CD4-positive, alpha-beta T cell (primary cell): Measurements from ENCODE around the gene SPSB1. TPM values are rescaled to one million over a fixed set of nuclear protein-coding genes. Genes with fewer than 3 reads are reported as not detected.
A peak's percentile ranks its signal among the peaks of the same experiment; 100 is the strongest.

ENCODE experiments used
- ATAC-seq: fragments of 200-7000 bp; cut with Tn5 transposase; one replicate; pipeline ENCODE4 v1.10.0; 2022; ENCODE audit warnings: mild to moderate bottlenecking; ENCODE audit not compliant: poor library complexity
- CTCF ChIA-PET: fragments of 350-600 bp; sonication (Branson Sonifier 250); formaldehyde crosslinking; loops from one replicate; lab custom pipeline; 2021; ENCODE audit warnings: antibody characterized with exemption, inconsistent platforms; lab: Charles Lee
- POLR2A ChIA-PET: fragments of 350-600 bp; sonication (Branson Sonifier 250); formaldehyde crosslinking; loops from one replicate; lab custom pipeline; 2021; ENCODE audit warnings: antibody characterized with exemption, inconsistent platforms; lab: Charles Lee
- DNase-seq, 14 experiments: peaks; one replicate each; pipeline ENCODE4 v3.0.0-alpha.2; 2013 to 2020; ENCODE audit warnings: mixed read lengths in 2 of 14
- H3K27ac ChIP-seq, 2 donors: one replicate each; pipeline versions ENCODE4 v1.5.1 to v1.7.0; 2013; ENCODE audit warnings: low read length in 2 of 2, low read depth in 1 of 2, mild to moderate bottlenecking in 1 of 2
- H3K27me3 ChIP-seq, 2 experiments: 1 replicate in 1 of 2; 2 replicates in 1 of 2; pipeline versions ENCODE4 v1.6.1 to v1.7.0; 2013; ENCODE audit warnings: low read length in 2 of 2, control low read depth in 1 of 2, mild to moderate bottlenecking in 1 of 2, moderate library complexity in 1 of 2; ENCODE audit not compliant: insufficient read depth in 2 of 2, control insufficient read depth in 1 of 2
- H3K36me3 ChIP-seq: one replicate; pipeline ENCODE4 v1.6.1; 2013; ENCODE audit warnings: low read length, control low read depth; ENCODE audit not compliant: insufficient read depth
- H3K4me1 ChIP-seq: one replicate; pipeline ENCODE4 v1.6.1; 2013; ENCODE audit warnings: low read length, control low read depth; ENCODE audit not compliant: insufficient read depth
- H3K4me3 ChIP-seq: one replicate; pipeline ENCODE4 v1.5.1; 2013; ENCODE audit warnings: mild to moderate bottlenecking, low read length, moderate library complexity
- H3K9me3 ChIP-seq, 2 experiments: 1 replicate in 1 of 2; 2 replicates in 1 of 2; pipeline versions ENCODE4 v1.6.1 to v1.7.0; 2013; ENCODE audit warnings: low read length in 2 of 2, mild to moderate bottlenecking in 2 of 2, control low read depth in 1 of 2, moderate library complexity in 1 of 2; ENCODE audit not compliant: control insufficient read depth in 1 of 2, insufficient read depth in 1 of 2
- H3K27ac Mint-ChIP-seq: one replicate; pipeline ENCODE4 v1.8.0; 2020; ENCODE audit warnings: mixed read lengths
- H3K27me3 Mint-ChIP-seq: one replicate; pipeline ENCODE4 v1.8.0; 2021; ENCODE audit warnings: mixed read lengths
- H3K36me3 Mint-ChIP-seq: one replicate; pipeline ENCODE4 v1.8.0; 2021; ENCODE audit warnings: low read depth, mixed read lengths
- H3K4me1 Mint-ChIP-seq: one replicate; pipeline ENCODE4 v1.8.0; 2021; ENCODE audit warnings: low read depth, mixed read lengths
- H3K4me3 Mint-ChIP-seq: one replicate; pipeline ENCODE4 v1.8.0; 2020; ENCODE audit warnings: mild to moderate bottlenecking, mixed read lengths
- H3K9me3 Mint-ChIP-seq: one replicate; pipeline ENCODE4 v1.8.0; 2020; ENCODE audit warnings: mixed read lengths
- intact Hi-C, 2 experiments: fragments of 100-400 bp; cut with DNase I in 1 of 2; cut with micrococcal nuclease in 1 of 2; formaldehyde crosslinking; loops; one replicate each; pipeline versions ENCODE4 v1.15.1 to v1.9.0; 2023 to 2025; cut with DNase I, micrococcal nuclease
- total RNA-seq, 174 experiments: library from RNA in 2 of 174; stranded (reverse) in 2 of 174; gene quantifications; one replicate each; pipeline ENCODE4 v1.2.3 and lab custom pipeline; 2021 to 2026
- TF ChIP-seq, protein P1 (sequence below): fragments of 200-600 bp; IDR thresholded peaks from one replicate; pipeline ENCODE4 v1.8.0; 2022; ENCODE audit warnings: antibody characterized with exemption, mild to moderate bottlenecking

Gene SPSB1
- total RNA-seq, 2 experiments from 2014 or later, result 1.9 to 2.3 TPM

DNA sequence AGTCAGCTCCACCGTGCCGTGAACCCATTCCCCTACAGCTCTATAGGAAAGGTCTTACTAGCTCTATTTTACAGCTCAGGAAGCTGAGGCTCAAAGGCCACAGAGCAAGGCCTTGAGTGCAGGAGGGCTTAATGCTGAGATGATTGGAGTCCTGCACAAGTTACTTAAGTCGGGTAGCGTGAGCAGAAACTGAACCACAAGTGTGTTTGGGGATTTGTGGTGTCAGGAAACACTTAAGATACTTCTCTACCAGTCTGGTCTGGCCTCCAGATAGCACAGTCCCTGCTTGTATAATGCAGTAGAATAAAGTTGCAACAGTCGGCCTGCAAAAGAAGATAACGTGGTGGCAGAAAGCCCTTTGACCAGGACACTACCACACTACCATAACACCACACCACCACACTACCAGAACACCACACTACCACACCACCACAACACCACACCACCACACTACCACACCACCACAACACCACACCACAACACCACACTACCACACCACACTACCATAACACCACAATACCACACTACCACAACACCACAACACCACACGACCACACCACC lies 118.1 kb downstream of the SPSB1 start:
- H3K27me3 ChIP-seq, result no peaks in the 10 kb centered on the region
- peaks cover 48% of the 10 kb centered on the region for H3K4me1 Mint-ChIP-seq
- no peak overlapping the region for H3K4me3 ChIP-seq
- H3K9me3 Mint-ChIP-seq, result no peaks in the 10 kb centered on the region
- POLR2A ChIA-PET, result interaction anchor here (0.9 kb wide), 1 partner anchor 12 kb away, joined by 4 read pairs; no protein-coding TSS in a partner anchor
- H3K4me1 ChIP-seq, result peaks cover 36% of the 10 kb centered on the region
- H3K27ac ChIP-seq, result no peak overlapping the region
- ATAC-seq, result no peak
- CTCF ChIA-PET, result no interaction called here
- TF ChIP-seq, protein P1, sequence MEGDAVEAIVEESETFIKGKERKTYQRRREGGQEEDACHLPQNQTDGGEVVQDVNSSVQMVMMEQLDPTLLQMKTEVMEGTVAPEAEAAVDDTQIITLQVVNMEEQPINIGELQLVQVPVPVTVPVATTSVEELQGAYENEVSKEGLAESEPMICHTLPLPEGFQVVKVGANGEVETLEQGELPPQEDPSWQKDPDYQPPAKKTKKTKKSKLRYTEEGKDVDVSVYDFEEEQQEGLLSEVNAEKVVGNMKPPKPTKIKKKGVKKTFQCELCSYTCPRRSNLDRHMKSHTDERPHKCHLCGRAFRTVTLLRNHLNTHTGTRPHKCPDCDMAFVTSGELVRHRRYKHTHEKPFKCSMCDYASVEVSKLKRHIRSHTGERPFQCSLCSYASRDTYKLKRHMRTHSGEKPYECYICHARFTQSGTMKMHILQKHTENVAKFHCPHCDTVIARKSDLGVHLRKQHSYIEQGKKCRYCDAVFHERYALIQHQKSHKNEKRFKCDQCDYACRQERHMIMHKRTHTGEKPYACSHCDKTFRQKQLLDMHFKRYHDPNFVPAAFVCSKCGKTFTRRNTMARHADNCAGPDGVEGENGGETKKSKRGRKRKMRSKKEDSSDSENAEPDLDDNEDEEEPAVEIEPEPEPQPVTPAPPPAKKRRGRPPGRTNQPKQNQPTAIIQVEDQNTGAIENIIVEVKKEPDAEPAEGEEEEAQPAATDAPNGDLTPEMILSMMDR, result no peak
- H3K27ac Mint-ChIP-seq, result peak overlapping the region; percentile 40
- DNase-seq, result peak in 2 of 14 experiments; percentile 32 to 53
- H3K27me3 Mint-ChIP-seq, result no peaks in the 10 kb centered on the region
- H3K36me3 ChIP-seq, result no peaks in the 10 kb centered on the region
- no peak overlapping the region for H3K4me3 Mint-ChIP-seq
- H3K36me3 Mint-ChIP-seq, result no peaks in the 10 kb centered on the region
- intact Hi-C loops, result no loop called here
- no peaks in the 10 kb centered on the region for H3K9me3 ChIP-seq

DNA sequence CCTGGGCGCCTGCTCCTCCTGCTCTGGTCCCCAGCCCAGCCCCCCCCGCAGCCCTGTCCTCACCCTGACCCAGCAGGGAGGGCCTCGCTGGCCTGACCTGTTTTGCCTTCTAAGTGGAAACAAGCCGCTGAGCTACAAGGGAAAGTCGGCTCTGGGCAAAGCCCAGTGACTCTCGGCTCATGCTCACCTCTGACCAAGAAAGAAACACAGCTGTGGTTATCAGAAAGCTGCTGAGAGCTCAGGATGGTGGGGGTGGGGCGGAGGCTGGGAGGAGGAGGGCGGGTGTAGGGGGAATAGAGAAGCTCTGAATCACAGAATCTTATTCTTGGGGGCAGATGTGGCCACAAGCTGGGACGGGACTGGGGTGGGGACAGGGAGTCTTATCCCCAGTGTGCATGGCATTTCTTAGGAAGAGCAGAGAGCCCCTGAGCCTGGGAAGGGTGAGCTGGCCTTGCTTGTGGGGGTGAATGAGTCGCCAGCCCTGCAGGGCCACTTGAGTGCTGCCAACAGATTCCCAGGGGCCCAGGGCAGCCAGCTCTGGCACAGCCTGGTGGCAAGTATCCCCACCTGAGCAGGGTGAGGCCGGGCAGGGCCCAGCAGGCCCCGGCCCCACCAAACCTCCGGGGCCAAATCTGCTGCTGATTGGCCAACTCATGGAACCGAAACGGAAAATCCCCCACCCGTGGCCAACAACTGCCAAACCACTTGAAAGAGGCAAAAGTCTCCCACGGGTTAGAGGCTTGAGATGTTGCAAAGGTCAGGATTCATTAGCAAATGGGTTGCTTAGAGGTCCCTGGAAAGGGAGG lies 120.6 kb downstream of the SPSB1 start:
- CTCF ChIA-PET, result no interaction called here
- peak overlapping the region; percentile 28 for H3K4me3 ChIP-seq
- intact Hi-C loops, result no loop called here
- no peaks in the 10 kb centered on the region for H3K36me3 ChIP-seq
- TF ChIP-seq, protein P1, result no peak
- Mint-ChIP-seq H3K4me1 (peaks cover 62% of the 10 kb centered on the region), H3K27me3 (no peaks in the 10 kb centered on the region), H3K4me3 (peak overlapping the region; percentile 23), H3K27ac (no peak overlapping the region), H3K36me3 (no peaks in the 10 kb centered on the region), H3K9me3 (no peaks in the 10 kb centered on the region)
- H3K9me3 ChIP-seq, result no peaks in the 10 kb centered on the region
- DNase-seq (peak in 11 of 14 experiments; percentile 19 to 72 (median 42)), ATAC-seq (peak; percentile 64)
- H3K27ac ChIP-seq, result no peak overlapping the region
- H3K27me3 ChIP-seq, result no peaks in the 10 kb centered on the region
- H3K4me1 ChIP-seq, result peaks cover 55% of the 10 kb centered on the region
- POLR2A ChIA-PET, result interaction anchor here (0.8 to 1.6 kb wide), 4 partner anchors 8 to 15 kb away, joined by 3 to 4 read pairs (median 3); no protein-coding TSS in a partner anchor

DNA sequence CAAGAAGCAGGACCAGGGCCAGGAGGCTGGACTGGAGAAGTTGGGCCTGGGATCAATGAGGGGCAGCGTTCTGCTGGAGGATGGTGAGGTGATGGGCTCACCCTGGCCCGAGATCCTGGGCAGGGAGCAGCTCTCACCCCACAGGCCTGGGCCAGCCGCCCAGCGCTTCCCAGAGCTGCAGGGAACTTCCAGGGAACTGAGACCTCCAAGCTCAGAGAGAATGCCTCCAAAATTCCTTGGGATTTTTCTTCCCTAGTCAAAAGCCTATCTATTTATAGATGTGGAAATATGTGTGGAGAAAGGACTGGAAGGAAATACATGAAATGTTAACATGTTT lies 121.2 kb downstream of the SPSB1 start:
- H3K27me3 Mint-ChIP-seq, result no peaks in the 10 kb centered on the region
- no peaks in the 10 kb centered on the region for H3K9me3 Mint-ChIP-seq
- intact Hi-C loops, result no loop called here
- TF ChIP-seq, protein P1, result no peak
- ChIA-PET POLR2A (interaction anchor here (1.2 to 1.6 kb wide), 3 partner anchors 9 to 15 kb away, joined by 3 to 4 read pairs (median 4); no protein-coding TSS in a partner anchor), CTCF (no interaction called here)
- Histone ChIP-seq H3K9me3 (peaks cover 0 to 2% of the 10 kb centered on the region in 2 experiments), H3K4me3 (no peak overlapping the region), H3K4me1 (peaks cover 60% of the 10 kb centered on the region), H3K36me3 (no peaks in the 10 kb centered on the region), H3K27me3 (no peaks in the 10 kb centered on the region), H3K27ac (no peak overlapping the region)
- H3K4me1 Mint-ChIP-seq, result peaks cover 62% of the 10 kb centered on the region
- H3K36me3 Mint-ChIP-seq, result no peaks in the 10 kb centered on the region
- H3K27ac Mint-ChIP-seq, result no peak overlapping the region
- no peak for ATAC-seq
- H3K4me3 Mint-ChIP-seq, result no peak overlapping the region
- DNase-seq, result no peak
